T-helper 1 cell treated with Interleukin-12 subunit alpha and Interleukin-12 subunit beta and Interleukin-4 antibody, amounts not matched to agents 30 μg/mL and 1 μg/mL, for 36 hours (primary cell): Measurements from ENCODE around the gene DVL3.
A peak's percentile ranks its signal among the peaks of the same experiment; 100 is the strongest.
"Not testable (repeated sequence)": the region's sequence is repeated elsewhere in the genome, so short reads cannot be mapped to it uniquely, and the experiment has no call there.

Source experiments
- H3K27ac Mint-ChIP-seq: one replicate; pipeline ENCODE4 v1.8.0; 2021; ENCODE audit warnings: mild to moderate bottlenecking, mixed read lengths
- H3K27me3 Mint-ChIP-seq: one replicate; pipeline ENCODE4 v1.8.0; 2021; ENCODE audit warnings: low read depth, mixed read lengths
- H3K36me3 Mint-ChIP-seq: one replicate; pipeline ENCODE4 v1.8.0; 2021; ENCODE audit warnings: low read depth, mixed read lengths
- H3K4me1 Mint-ChIP-seq: one replicate; pipeline ENCODE4 v1.8.0; 2021; ENCODE audit warnings: low read depth, mixed read lengths
- H3K4me3 Mint-ChIP-seq: one replicate; pipeline ENCODE4 v1.8.0; 2021; ENCODE audit warnings: mild to moderate bottlenecking, moderate library complexity, mixed read lengths
- H3K9me3 Mint-ChIP-seq: one replicate; pipeline ENCODE4 v1.8.0; 2021; ENCODE audit warnings: mixed read lengths

Gene DVL3

GRCh38 chr3:184154885-184155643 lies at the start of gene DVL3:
TSS of gene DVL3 (plus strand) at chr3:184155377. CDS start at chr3:184155636, 259 bp downstream.
- Mint-ChIP-seq H3K27me3 (no peaks in the 10 kb centered on the region), H3K4me1 (peaks cover 15% of the 10 kb centered on the region), H3K4me3 (peak within 1 kb of the TSS; percentile 92), H3K9me3 (no peaks in the 10 kb centered on the region), H3K27ac (peak within 1 kb of the TSS; percentile 80), H3K36me3 (peaks cover 1% of the 10 kb centered on the region)

DNA sequence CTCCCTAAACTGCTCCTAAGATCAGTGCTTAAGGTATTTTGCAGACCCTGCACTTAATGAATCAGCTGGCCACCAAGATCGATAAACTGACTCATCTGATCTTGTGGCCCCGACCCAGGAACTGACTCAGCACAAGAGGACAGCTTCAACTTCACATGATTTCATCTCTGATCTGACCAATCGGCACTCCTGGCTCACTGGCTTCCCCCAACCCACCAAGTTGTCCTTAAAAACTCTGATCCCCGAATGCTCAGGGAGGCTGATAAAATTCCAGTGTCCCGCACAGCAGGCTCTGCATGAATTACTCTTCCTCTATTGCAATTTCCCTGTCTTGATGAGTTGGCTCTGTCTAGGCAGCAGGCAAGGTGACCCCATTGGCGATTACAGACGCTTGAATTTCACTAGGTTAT lies 44.9 kb upstream of the DVL3 start:
- H3K27me3 Mint-ChIP-seq, result peaks cover 9% of the 10 kb centered on the region
- no peak overlapping the region for H3K4me3 Mint-ChIP-seq
- no peaks in the 10 kb centered on the region for H3K4me1 Mint-ChIP-seq
- H3K27ac Mint-ChIP-seq, result no peak overlapping the region
- no peaks in the 10 kb centered on the region for H3K36me3 Mint-ChIP-seq
- H3K9me3 Mint-ChIP-seq, result no peaks in the 10 kb centered on the region

DNA sequence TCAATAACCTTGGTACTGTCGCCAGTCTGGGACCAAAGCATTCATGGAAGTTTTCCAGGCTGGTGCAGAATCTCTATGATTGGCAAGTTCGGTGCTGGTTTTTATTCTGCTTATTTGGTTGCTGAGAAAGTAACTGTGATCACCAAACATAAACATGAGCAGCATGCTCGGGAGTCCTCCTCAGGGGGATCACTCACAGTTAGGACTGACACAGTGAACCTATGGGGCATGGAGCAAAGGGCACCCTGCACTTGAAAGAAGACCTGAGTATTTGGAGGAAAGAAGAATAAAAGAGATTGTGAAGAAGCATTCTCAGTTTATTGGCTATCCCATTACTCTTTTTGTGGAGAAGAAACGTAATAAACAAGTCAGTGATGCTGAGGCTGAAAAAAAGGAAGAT lies 39.2 kb upstream of the DVL3 start:
- H3K36me3 Mint-ChIP-seq, result no peaks in the 10 kb centered on the region
- H3K4me1 Mint-ChIP-seq, result no peaks in the 10 kb centered on the region
- no peak overlapping the region for H3K27ac Mint-ChIP-seq
- peaks cover 24% of the 10 kb centered on the region for H3K27me3 Mint-ChIP-seq
- H3K4me3 Mint-ChIP-seq, result no peak overlapping the region
- H3K9me3 Mint-ChIP-seq, result no peaks in the 10 kb centered on the region

DNA sequence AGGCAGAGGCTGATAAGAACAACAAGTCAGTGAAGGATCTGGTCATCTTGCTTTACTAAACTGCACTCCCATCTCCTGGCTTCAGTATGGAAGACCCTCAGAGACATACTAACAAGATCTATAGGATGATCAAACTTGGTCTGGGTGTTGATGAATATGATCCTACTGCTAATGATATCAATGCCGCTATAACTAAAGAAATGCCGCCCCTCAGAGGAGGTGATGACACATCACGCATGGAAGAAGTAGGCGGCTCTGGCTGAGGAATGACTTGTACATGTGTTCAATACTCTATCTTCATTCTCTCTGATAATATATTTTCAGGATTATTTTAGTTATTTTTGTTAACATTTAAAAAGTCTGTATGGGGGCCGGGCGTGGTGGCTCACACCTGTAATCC lies 37.5 kb upstream of the DVL3 start:
- no peak overlapping the region for H3K4me3 Mint-ChIP-seq

GRCh38 chr3:184121031-184121430 lies 34.1 kb upstream of the DVL3 start:
- not testable (repeated sequence) for H3K9me3 Mint-ChIP-seq, H3K4me1 Mint-ChIP-seq, H3K4me3 Mint-ChIP-seq, H3K36me3 Mint-ChIP-seq, H3K27ac Mint-ChIP-seq
- peaks cover 13% of the 10 kb centered on the region for H3K27me3 Mint-ChIP-seq

More for the DNA sequence above, 37.5 kb upstream of the DVL3 start:
- Mint-ChIP-seq H3K36me3 (no peaks in the 10 kb centered on the region), H3K9me3 (no peaks in the 10 kb centered on the region), H3K4me1 (no peaks in the 10 kb centered on the region), H3K27me3 (peaks cover 24% of the 10 kb centered on the region), H3K27ac (no peak overlapping the region)

DNA sequence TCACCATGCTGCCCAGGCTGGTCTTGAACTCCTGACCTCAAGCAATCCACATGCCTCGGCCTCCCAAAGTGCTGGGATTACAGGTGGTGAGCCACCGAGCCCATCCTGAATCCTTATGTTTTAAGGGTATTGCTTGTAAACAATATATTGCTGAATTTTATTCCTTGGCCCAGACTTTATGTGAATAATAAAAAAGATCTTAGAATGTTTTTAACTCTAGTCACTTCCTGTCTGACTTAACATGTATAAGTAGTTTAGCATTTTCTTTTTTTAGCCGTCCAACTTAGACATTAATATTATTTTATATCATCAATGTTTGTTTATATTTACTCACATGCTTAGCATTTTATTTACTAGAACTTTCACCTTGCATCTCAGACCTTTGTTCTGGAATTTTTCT lies 29.2 kb upstream of the DVL3 start:
- H3K4me1 Mint-ChIP-seq, result no peaks in the 10 kb centered on the region
- no peak overlapping the region for H3K27ac Mint-ChIP-seq
- H3K9me3 Mint-ChIP-seq, result no peaks in the 10 kb centered on the region
- no peaks in the 10 kb centered on the region for H3K36me3 Mint-ChIP-seq
- no peak overlapping the region for H3K4me3 Mint-ChIP-seq
- H3K27me3 Mint-ChIP-seq, result no peaks in the 10 kb centered on the region

- Mint-ChIP-seq H3K4me3 (no peak overlapping the region), H3K9me3 (no peaks in the 10 kb centered on the region), H3K27ac (no peak overlapping the region), H3K36me3 (no peaks in the 10 kb centered on the region), H3K4me1 (peaks cover 3% of the 10 kb centered on the region), H3K27me3 (peaks cover 10% of the 10 kb centered on the region)
Observed at GRCh38 chr3:184129012-184129411, 26.2 kb upstream of the DVL3 start.

DNA sequence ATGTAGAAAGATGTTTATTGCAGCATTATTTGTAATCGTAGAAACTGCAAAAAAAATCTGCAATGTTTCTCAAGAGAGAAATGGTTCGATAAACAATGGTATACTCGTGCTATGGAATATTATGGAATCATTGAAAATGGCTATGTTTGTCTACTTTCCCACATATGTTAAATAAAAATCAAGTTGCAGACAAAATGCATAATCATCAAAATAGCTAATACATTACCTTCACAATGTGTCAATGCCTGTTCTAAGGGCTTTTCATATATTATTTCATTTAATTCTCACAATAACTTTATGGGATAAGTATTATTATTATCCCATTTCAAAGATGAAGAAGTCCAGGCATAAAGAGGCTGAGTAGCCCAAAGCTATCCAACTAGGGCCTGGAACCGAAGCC lies 22.2 kb upstream of the DVL3 start:
- no peak overlapping the region for H3K4me3 Mint-ChIP-seq
- no peak overlapping the region for H3K27ac Mint-ChIP-seq
- H3K27me3 Mint-ChIP-seq, result peaks cover 10% of the 10 kb centered on the region
- peaks cover 8% of the 10 kb centered on the region for H3K36me3 Mint-ChIP-seq
- peaks cover 26% of the 10 kb centered on the region for H3K4me1 Mint-ChIP-seq
- no peaks in the 10 kb centered on the region for H3K9me3 Mint-ChIP-seq

- Mint-ChIP-seq H3K27ac (peak overlapping the region; percentile 92), H3K27me3 (peaks cover 10% of the 10 kb centered on the region), H3K4me3 (peak overlapping the region; percentile 93), H3K36me3 (peaks cover 9% of the 10 kb centered on the region), H3K4me1 (peaks cover 26% of the 10 kb centered on the region), H3K9me3 (no peaks in the 10 kb centered on the region)
Observed at GRCh38 chr3:184133840-184134745, 21.1 kb upstream of the DVL3 start.

DNA sequence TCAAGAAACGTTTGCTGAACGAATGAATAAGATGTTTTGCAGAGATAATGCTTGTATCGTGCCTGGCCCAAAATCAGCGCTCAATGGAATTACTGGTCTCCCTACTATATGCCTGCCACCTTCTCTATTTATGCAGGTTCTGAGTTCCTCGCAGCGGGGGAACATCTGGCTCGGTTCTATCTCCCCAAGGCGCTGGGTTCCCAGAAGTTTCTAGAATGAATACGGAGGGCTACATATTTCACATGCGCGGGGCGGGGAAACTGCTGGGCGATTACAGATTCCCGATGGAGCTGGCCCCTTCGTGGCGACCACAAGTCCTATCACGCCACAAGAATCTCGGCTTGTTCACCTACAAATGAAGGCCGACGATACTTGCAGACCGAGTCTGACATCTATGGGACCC lies 20.4 kb upstream of the DVL3 start:
- peaks cover 9% of the 10 kb centered on the region for H3K36me3 Mint-ChIP-seq
- H3K27me3 Mint-ChIP-seq, result peaks cover 10% of the 10 kb centered on the region
- H3K27ac Mint-ChIP-seq, result peak overlapping the region; percentile 92
- H3K4me3 Mint-ChIP-seq, result peak overlapping the region; percentile 93
- peaks cover 26% of the 10 kb centered on the region for H3K4me1 Mint-ChIP-seq
- H3K9me3 Mint-ChIP-seq, result no peaks in the 10 kb centered on the region

DNA sequence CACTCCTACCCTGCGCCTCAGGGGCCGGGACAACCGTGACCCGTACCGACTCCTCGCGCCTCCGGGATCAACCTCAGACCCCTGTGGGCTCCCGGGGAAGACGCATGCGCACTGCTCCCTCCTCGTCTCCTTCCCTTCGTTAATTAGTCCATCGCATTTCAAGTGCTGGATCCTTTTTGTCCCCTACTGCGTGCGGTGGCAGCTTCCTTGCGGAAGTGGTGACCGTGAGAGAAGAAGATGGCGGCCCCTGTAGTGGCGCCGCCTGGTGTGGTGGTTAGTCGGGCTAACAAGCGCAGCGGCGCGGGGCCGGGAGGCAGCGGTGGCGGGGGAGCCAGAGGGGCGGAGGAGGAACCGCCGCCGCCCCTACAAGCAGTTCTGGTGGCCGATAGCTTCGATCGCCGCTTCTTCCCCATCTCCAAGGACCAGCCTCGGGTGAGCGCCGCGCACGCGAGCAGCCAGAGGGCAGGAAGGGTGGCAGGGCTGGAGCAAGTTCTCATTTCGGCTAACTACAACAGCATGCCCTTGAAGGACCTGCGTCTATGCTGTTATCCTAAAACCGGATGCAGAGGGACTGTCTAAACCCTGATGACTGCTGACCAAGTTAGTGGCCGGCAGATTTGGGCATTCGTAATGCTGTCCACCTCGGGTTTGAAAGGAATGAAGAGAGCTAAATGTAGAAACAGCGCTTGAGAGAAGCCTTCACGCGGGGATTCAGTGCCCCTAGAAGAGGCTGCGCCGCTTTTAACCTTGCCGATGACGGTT lies 19.8 kb upstream of the DVL3 start, which contains the start of gene EIF2B5:
Gene EIF2B5 (plus strand): TSS at position 210 of the 762 bp plus-strand sequence. CDS start 28 bp downstream, at position 238.
- H3K27me3 Mint-ChIP-seq, result peaks cover 10% of the 10 kb centered on the region

DNA sequence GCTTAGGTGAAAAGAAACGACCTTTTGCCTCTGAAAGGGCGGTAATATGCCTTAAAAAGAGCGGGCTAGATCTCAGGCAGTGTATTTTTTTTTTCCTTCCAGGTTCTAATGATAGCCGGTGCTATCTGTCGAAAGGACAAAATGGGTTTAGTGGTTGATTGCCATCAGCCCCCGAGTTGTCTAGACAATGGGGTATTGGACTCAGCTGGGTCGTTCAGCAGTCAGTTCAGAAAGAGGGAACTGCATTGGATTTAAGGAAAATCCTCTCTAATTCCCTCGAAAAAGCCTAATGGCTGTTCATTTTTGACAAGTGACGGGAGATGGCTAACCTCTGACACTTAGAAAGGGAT lies 19.3 kb upstream of the DVL3 start:
- Mint-ChIP-seq H3K4me3 (peak overlapping the region; percentile 93), H3K9me3 (no peaks in the 10 kb centered on the region)

More for the DNA sequence above, 19.8 kb upstream of the DVL3 start, which contains the start of gene EIF2B5:
- Mint-ChIP-seq H3K27ac (peak within 1 kb of the TSS; percentile 92), H3K4me1 (peaks cover 26% of the 10 kb centered on the region), H3K9me3 (no peaks in the 10 kb centered on the region), H3K36me3 (peaks cover 13% of the 10 kb centered on the region), H3K4me3 (peak within 1 kb of the TSS; percentile 93)

GRCh38 chr3:184140436-184140835 lies 14.7 kb upstream of the DVL3 start:
- Mint-ChIP-seq H3K27me3 (no peaks in the 10 kb centered on the region), H3K4me3 (no peak overlapping the region), H3K9me3 (no peaks in the 10 kb centered on the region), H3K27ac (no peak overlapping the region), H3K36me3 (peaks cover 35% of the 10 kb centered on the region), H3K4me1 (peaks cover 22% of the 10 kb centered on the region)

More for the DNA sequence above, 19.3 kb upstream of the DVL3 start:
- Mint-ChIP-seq H3K27me3 (peaks cover 10% of the 10 kb centered on the region), H3K27ac (peak overlapping the region; percentile 92), H3K4me1 (peaks cover 26% of the 10 kb centered on the region), H3K36me3 (peaks cover 16% of the 10 kb centered on the region)

- no peaks in the 10 kb centered on the region for H3K27me3 Mint-ChIP-seq
- no peak overlapping the region for H3K27ac Mint-ChIP-seq
- H3K9me3 Mint-ChIP-seq, result no peaks in the 10 kb centered on the region
- peaks cover 36% of the 10 kb centered on the region for H3K36me3 Mint-ChIP-seq
- no peak overlapping the region for H3K4me3 Mint-ChIP-seq
- H3K4me1 Mint-ChIP-seq, result peaks cover 8% of the 10 kb centered on the region
Observed at GRCh38 chr3:184142199-184142598, 13.0 kb upstream of the DVL3 start.
